Fibroblast of pulmonary artery (primary cell): Measurements from ENCODE around the gene KRTAP4-12.
"Not testable (repeated sequence)": the region's sequence is repeated elsewhere in the genome, so short reads cannot be mapped to it uniquely, and the experiment has no call there.

ENCODE experiments used
- DNase-seq: peaks from one replicate; pipeline ENCODE4 v3.0.0-alpha.2; 2010; ENCODE audit warnings: low read depth
- H3K4me3 ChIP-seq: replicated peaks from 2 replicates; pipeline ENCODE4 v1.5.1; 2011; ENCODE audit warnings: low read depth, mild to moderate bottlenecking, control low read depth, low read length, moderate library complexity
- TF ChIP-seq, protein P1 (sequence below): IDR thresholded peaks from 2 replicates; pipeline ENCODE4 v1.5.1; 2011; ENCODE audit warnings: mild to moderate bottlenecking, control low read depth, low read length, inconsistent platforms; ENCODE audit errors: missing control alignments

KRTAP4-12 gene

GRCh38 chr17:41151525-41151924 lies 27.5 kb upstream of the KRTAP4-12 start:
- H3K4me3 ChIP-seq = no peak overlapping the region
- TF ChIP-seq, protein P1, sequence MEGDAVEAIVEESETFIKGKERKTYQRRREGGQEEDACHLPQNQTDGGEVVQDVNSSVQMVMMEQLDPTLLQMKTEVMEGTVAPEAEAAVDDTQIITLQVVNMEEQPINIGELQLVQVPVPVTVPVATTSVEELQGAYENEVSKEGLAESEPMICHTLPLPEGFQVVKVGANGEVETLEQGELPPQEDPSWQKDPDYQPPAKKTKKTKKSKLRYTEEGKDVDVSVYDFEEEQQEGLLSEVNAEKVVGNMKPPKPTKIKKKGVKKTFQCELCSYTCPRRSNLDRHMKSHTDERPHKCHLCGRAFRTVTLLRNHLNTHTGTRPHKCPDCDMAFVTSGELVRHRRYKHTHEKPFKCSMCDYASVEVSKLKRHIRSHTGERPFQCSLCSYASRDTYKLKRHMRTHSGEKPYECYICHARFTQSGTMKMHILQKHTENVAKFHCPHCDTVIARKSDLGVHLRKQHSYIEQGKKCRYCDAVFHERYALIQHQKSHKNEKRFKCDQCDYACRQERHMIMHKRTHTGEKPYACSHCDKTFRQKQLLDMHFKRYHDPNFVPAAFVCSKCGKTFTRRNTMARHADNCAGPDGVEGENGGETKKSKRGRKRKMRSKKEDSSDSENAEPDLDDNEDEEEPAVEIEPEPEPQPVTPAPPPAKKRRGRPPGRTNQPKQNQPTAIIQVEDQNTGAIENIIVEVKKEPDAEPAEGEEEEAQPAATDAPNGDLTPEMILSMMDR = no peak
- DNase-seq = no peak

GRCh38 chr17:41150026-41150425 lies 26.0 kb upstream of the KRTAP4-12 start:
- no peak overlapping the region for H3K4me3 ChIP-seq
- no peak for DNase-seq

DNA sequence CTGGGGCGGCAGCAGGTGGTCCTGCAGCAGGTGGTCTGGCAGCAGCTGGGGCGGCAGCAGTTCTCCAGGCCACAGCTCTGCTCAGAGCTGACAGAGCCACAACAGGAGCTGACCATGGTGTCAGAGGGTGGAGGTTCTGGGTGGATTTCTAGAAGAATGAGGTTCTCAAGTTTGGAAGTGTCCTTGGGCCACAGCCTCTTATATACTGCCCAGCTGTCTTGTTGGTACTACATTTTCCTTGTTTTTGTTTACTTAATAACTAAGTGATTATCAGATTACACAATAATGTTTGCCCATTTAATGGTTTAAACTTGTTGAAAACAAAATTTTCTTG lies 25.6 kb upstream of the KRTAP4-12 start, which contains the start of gene KRTAP4-5:
KRTAP4-5 (minus strand) TSS at position 174 of the 334 bp plus-strand sequence; CDS start at position 116, 58 bp downstream.
- no peak within 1 kb of the TSS for H3K4me3 ChIP-seq
- DNase-seq = no peak
- TF ChIP-seq, protein P1 = no peak

More at GRCh38 chr17:41150026-41150425, 26.0 kb upstream of the KRTAP4-12 start:
- TF ChIP-seq, protein P1 = no peak

- not testable (repeated sequence) for DNase-seq, H3K4me3 ChIP-seq
Measured at GRCh38 chr17:41148971-41149651, 25.1 kb upstream of the KRTAP4-12 start.

GRCh38 chr17:41147531-41148204 lies 23.7 kb upstream of the KRTAP4-12 start:
- H3K4me3 ChIP-seq = no peak overlapping the region
- TF ChIP-seq, protein P1 = no peak
- no peak for DNase-seq

DNA sequence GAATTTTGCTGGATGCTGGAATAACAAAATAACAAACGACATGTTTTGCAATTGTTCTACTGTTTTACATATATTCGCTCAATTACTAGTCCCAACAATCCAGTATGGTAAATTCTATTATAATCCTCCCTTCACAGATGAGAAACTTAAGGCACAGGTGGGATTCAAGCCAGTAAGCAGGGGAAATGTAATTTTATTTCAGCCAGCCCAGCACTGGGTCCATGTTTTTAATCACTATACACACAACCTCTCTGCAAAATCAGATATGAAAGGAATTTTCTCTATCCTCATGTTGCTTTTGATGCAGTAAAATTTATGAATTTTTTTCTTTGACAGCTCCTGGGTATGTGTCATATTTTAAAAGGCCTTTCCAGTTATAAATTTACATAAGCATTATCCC lies 21.3 kb upstream of the KRTAP4-12 start:
- no peak overlapping the region for H3K4me3 ChIP-seq
- DNase-seq = no peak
- TF ChIP-seq, protein P1 = no peak

- no peak overlapping the region for H3K4me3 ChIP-seq
- TF ChIP-seq, protein P1 = no peak
- DNase-seq = no peak
Measured at GRCh38 chr17:41144846-41145245, 20.9 kb upstream of the KRTAP4-12 start.
